ENCODE measurements around the gene MYCBPAP.

Gene MYCBPAP

DNA sequence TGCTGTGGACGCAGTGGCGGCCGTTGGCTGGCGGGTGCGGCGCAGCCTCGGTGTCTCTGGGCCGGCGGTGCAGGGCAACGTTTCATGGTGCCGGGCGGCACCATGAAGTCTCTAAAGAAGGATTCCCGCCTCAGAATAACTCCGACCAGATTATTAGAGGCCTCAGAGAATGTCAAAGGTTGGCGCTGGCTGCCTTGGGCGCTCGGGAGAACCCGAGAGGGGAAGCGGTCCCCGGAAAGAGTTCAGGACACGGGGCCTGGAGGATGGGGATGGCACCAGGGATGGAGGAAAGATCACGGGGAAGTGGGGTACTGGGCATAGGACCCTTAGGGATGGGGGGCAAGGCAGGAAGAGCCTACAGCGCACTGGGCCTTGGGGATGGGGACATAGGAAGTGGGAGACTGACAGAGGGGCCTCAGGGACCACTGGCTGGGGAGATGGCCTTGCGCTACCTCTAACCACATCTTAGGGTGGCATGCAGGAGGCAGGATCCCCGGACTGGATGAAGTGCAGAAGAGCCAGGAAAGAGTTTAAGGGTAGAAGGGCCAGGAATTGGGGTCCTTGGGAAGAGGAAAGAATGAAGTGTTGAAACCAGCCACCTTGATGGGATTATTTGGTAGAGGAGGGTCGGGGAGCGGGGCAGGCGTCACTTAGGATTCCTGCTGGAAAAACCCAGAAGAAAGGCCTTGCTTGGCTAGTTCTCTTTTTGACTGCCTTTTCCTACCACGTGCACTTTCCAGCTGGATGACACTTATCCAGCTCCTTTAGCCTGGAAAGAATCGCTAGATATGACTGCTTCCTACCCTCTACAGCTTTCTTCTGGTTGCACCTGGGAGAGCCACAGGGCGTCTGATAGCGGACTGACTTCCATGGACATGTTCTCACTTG, 578 bp downstream of the MYCBPAP start:
- no peak for DNase-seq (ENCODE audit: low read depth)
- H3K4me3 ChIP-seq (replicated peaks; ENCODE audit: low read depth, low read length) = peak overlapping the region; percentile 54
- TF ChIP-seq, protein P1, sequence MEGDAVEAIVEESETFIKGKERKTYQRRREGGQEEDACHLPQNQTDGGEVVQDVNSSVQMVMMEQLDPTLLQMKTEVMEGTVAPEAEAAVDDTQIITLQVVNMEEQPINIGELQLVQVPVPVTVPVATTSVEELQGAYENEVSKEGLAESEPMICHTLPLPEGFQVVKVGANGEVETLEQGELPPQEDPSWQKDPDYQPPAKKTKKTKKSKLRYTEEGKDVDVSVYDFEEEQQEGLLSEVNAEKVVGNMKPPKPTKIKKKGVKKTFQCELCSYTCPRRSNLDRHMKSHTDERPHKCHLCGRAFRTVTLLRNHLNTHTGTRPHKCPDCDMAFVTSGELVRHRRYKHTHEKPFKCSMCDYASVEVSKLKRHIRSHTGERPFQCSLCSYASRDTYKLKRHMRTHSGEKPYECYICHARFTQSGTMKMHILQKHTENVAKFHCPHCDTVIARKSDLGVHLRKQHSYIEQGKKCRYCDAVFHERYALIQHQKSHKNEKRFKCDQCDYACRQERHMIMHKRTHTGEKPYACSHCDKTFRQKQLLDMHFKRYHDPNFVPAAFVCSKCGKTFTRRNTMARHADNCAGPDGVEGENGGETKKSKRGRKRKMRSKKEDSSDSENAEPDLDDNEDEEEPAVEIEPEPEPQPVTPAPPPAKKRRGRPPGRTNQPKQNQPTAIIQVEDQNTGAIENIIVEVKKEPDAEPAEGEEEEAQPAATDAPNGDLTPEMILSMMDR (IDR thresholded peaks at IDR 0.05; ENCODE audit: low read length, missing control alignments) = no peak

DNA sequence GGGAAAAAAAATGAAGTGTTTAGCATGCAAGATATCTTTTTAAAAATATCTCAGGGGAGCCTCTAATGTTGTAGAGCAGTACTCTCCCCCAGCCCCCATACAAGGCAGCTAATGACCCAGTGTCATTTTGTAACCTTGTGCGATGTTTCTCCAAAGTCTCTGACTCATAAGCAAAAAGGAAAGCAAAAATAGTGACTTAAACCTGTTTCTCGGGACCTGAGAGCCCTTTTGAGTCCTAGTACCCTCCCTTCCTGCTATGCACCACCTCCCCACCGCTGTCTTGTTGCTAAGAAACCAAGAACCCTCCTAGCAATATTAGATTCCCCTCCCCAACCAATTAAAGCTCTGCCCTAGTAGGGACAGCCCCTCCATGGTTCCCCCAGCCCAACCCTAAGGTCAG, 2.8 kb downstream of the MYCBPAP start:
- H3K4me3 ChIP-seq (replicated peaks; ENCODE audit: low read depth, low read length) = no peak overlapping the region
- TF ChIP-seq, protein P1 (IDR thresholded peaks at IDR 0.05; ENCODE audit: low read length, missing control alignments) = no peak
- DNase-seq (ENCODE audit: low read depth) = peak; percentile 25

- no peak overlapping the region for H3K4me3 ChIP-seq (replicated peaks; ENCODE audit: low read depth, low read length)
- TF ChIP-seq, protein P1 (IDR thresholded peaks at IDR 0.05; ENCODE audit: low read length, missing control alignments) = no peak
- no peak for DNase-seq (ENCODE audit: low read depth)
These were observed 5.3 kb downstream of the MYCBPAP start for GRCh38 chr17:50513495-50513894.

GRCh38 chr17:50514388-50514787, 6.1 kb downstream of the MYCBPAP start:
- TF ChIP-seq, protein P1 (IDR thresholded peaks at IDR 0.05; ENCODE audit: low read length, missing control alignments) = no peak
- DNase-seq (ENCODE audit: low read depth) = no peak
- no peak overlapping the region for H3K4me3 ChIP-seq (replicated peaks; ENCODE audit: low read depth, low read length)

DNA sequence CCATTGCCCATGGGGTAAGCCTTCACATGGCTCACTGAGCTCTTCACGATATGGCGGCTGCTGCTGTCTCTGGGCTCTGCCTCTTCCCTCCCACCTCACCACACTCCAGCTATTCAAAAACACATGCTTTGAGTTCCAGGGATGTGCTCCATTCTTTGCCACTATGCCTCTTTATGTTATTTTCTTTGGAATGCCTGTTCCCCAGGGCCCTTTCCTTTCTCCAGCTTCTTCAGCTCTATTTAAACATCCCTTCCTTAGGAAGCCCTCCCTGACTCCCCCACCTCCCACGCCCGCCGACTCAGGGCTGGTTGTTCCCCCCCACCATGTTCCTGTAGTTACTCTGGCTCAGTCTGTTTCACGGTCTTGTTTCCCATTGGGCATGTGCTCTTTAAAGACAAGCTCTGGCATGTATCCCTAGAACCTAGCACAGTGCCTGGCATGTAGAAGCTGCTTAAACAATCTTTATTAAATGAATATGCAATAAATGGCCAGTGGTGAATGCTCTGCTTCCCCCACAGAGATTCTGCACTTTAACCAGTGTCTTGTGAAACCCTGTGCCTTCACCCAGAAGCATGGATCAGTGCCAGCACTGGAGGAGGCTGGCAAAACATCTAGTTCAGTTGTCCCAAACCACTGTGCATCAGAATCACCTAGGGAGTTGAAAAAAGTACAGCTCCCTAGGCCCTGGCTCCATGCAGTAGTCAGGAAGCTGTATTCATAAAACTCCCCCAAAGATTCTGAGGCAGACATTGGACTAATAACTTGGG, 6.9 kb downstream of the MYCBPAP start:
- DNase-seq (ENCODE audit: low read depth) = peak; percentile 68
- no peak overlapping the region for H3K4me3 ChIP-seq (replicated peaks; ENCODE audit: low read depth, low read length)
- TF ChIP-seq, protein P1 (IDR thresholded peaks at IDR 0.05; ENCODE audit: low read length, missing control alignments) = no peak

DNA sequence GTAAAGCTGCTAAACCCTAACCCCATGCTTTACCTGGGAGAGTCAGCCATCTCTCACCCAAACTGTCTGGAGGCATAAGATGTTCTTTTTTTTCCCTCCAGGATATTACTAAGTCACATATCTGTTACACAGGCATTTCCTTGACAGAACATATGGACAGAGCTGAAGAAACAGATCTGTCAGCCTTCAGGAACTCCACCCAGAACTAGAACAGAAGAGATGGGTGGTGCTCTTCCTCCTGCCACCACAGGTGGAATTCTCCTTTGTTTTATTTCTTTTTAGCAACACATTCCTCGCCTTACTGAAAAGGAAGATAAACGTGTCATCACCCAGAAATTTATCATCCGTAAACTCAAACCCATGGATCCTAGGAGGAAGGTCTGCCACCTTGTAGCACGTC, 8.8 kb downstream of the MYCBPAP start:
- no peak for DNase-seq (ENCODE audit: low read depth)
- TF ChIP-seq, protein P1 (IDR thresholded peaks at IDR 0.05; ENCODE audit: low read length, missing control alignments) = no peak
- no peak overlapping the region for H3K4me3 ChIP-seq (replicated peaks; ENCODE audit: low read depth, low read length)
